ENCODE results near the gene SLC41A1. TPM values are rescaled to one million over a fixed set of nuclear protein-coding genes. Genes with fewer than 3 reads are reported as not detected.

The SLC41A1 gene
- total RNA-seq, 3 donors from 2014 or later, result 13.9 to 18.0 (median 16.8) TPM

DNA sequence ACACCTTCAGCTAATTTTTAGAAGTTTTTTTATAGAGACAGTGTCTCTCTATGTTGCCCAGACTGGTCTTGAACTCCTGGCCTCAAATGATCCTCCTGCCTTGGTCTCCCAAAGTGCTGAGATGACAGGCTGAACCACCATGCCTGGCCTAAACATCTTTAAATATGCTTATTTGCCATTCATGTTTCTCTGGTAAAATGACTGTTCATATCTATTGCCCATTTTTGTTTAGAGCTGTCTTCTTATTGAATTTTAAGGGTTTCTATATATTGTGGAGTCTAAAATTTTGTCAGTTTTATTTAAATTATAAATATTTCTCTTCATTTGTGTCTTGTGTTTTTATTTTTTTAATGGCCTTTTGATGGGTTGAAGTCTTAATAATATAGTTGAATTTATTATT is 40.0 kb upstream of the SLC41A1 start:
- no peak for DNase-seq (ENCODE audit: low spot score in 2 of 2)
- H3K27me3 ChIP-seq, result no peaks in the 10 kb centered on the region
- no peak overlapping the region for H3K4me3 ChIP-seq
- no peaks in the 10 kb centered on the region for H3K4me1 ChIP-seq
- no peaks in the 10 kb centered on the region for H3K36me3 ChIP-seq
- no peak overlapping the region for H3K27ac ChIP-seq
- peaks cover 0 to 10% of the 10 kb centered on the region in 2 donors for H3K9me3 ChIP-seq
- no peak for TF ChIP-seq POLR2AphosphoS5 (IDR thresholded peaks at IDR 0.05)
- TF ChIP-seq POLR2A (IDR thresholded peaks at IDR 0.05), result no peak
- TF ChIP-seq, protein P1, sequence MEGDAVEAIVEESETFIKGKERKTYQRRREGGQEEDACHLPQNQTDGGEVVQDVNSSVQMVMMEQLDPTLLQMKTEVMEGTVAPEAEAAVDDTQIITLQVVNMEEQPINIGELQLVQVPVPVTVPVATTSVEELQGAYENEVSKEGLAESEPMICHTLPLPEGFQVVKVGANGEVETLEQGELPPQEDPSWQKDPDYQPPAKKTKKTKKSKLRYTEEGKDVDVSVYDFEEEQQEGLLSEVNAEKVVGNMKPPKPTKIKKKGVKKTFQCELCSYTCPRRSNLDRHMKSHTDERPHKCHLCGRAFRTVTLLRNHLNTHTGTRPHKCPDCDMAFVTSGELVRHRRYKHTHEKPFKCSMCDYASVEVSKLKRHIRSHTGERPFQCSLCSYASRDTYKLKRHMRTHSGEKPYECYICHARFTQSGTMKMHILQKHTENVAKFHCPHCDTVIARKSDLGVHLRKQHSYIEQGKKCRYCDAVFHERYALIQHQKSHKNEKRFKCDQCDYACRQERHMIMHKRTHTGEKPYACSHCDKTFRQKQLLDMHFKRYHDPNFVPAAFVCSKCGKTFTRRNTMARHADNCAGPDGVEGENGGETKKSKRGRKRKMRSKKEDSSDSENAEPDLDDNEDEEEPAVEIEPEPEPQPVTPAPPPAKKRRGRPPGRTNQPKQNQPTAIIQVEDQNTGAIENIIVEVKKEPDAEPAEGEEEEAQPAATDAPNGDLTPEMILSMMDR (IDR thresholded peaks at IDR 0.05), result no peak
- intact Hi-C loops (cut with DNase I; ENCODE audit: low total_unique reads), result no loop called here

GRCh38 chr1:205851993-205852392 is 39.0 kb upstream of the SLC41A1 start:
- Histone ChIP-seq H3K36me3 (no peaks in the 10 kb centered on the region), H3K27me3 (no peaks in the 10 kb centered on the region), H3K4me3 (no peak overlapping the region), H3K27ac (no peak overlapping the region), H3K4me1 (no peaks in the 10 kb centered on the region), H3K9me3 (peaks cover 0 to 10% of the 10 kb centered on the region in 2 donors)
- intact Hi-C loops (cut with DNase I; ENCODE audit: low total_unique reads), result no loop called here
- DNase-seq (ENCODE audit: low spot score in 2 of 2), result no peak
- TF ChIP-seq, protein P1 (IDR thresholded peaks at IDR 0.05), result no peak
- TF ChIP-seq POLR2A (IDR thresholded peaks at IDR 0.05), result no peak

DNA sequence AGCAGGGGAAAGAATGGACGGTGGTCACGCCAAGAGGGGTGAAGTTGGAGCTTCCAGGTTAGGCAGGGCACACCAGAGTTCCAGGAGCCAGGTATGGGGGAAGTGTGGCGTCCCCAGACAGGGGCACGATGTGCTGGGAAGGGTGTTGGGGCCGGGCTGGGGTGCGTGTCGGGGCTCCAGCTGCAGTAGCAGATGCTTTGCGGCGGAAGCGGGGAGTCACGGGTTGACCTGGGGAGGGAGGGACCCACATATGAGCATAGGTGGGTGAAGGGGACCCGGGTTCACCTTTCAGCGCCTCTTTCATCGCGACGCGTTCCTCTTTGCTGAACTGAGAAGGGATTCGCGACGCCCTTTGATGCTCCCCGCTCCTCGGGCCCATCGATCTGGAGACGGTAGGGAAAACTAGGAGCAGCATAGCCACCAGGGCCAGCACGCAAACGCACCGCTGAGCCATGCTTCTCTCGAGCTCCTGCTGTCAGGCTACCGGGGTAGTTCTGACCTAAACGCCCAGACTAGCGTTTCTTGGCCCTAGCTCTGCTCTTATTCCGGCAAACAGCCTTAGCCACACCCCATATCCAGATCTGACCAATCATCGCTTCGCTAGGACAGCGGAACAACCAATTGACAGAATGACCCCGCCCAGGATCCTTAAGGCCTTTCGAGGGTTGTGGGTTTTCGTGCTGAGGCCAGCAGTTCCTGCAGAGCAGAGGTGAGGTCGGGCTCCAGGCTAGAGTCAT is 36.8 kb upstream of the SLC41A1 start, which contains the start of gene PM20D1:
TSS of gene PM20D1 (minus strand) at position 514 of the 737 bp plus-strand sequence. CDS start at position 454, 60 bp downstream.
- peak; percentile 52 to 66 for DNase-seq (ENCODE audit: low spot score in 2 of 2)
- Histone ChIP-seq H3K27me3 (no peaks in the 10 kb centered on the region), H3K27ac (no peak within 1 kb of the TSS), H3K9me3 (no peaks in the 10 kb centered on the region), H3K4me1 (no peaks in the 10 kb centered on the region), H3K4me3 (peak within 1 kb of the TSS; percentile 30 to 46 (median 39)), H3K36me3 (no peaks in the 10 kb centered on the region)
- intact Hi-C loops (cut with DNase I; ENCODE audit: low total_unique reads), result no loop called here
- TF ChIP-seq POLR2AphosphoS5 (IDR thresholded peaks at IDR 0.05), result no peak
- TF ChIP-seq POLR2A (IDR thresholded peaks at IDR 0.05), result no peak
- TF ChIP-seq, protein P1 (IDR thresholded peaks at IDR 0.05), result no peak

- H3K4me1 ChIP-seq, result no peaks in the 10 kb centered on the region
- no peaks in the 10 kb centered on the region for H3K27me3 ChIP-seq
- no peak overlapping the region for H3K27ac ChIP-seq
- H3K4me3 ChIP-seq, result no peak overlapping the region
- no peak for TF ChIP-seq POLR2AphosphoS5 (IDR thresholded peaks at IDR 0.05)
- TF ChIP-seq, protein P1 (IDR thresholded peaks at IDR 0.05), result no peak
- TF ChIP-seq POLR2A (IDR thresholded peaks at IDR 0.05), result no peak
- H3K9me3 ChIP-seq, result no peaks in the 10 kb centered on the region
- H3K36me3 ChIP-seq, result no peaks in the 10 kb centered on the region
- DNase-seq (ENCODE audit: low spot score in 2 of 2), result no peak
- intact Hi-C loops (cut with DNase I; ENCODE audit: low total_unique reads), result no loop called here
Observed at GRCh38 chr1:205843036-205843859, 30.2 kb upstream of the SLC41A1 start.

GRCh38 chr1:205842229-205842628 is 29.2 kb upstream of the SLC41A1 start:
- DNase-seq (ENCODE audit: low spot score in 2 of 2), result no peak
- Histone ChIP-seq H3K27ac (no peak overlapping the region), H3K36me3 (no peaks in the 10 kb centered on the region), H3K4me1 (no peaks in the 10 kb centered on the region), H3K9me3 (no peaks in the 10 kb centered on the region), H3K27me3 (no peaks in the 10 kb centered on the region), H3K4me3 (no peak overlapping the region)
- TF ChIP-seq POLR2A (IDR thresholded peaks at IDR 0.05) (no peak), POLR2AphosphoS5 (IDR thresholded peaks at IDR 0.05) (no peak)
- TF ChIP-seq, protein P1 (IDR thresholded peaks at IDR 0.05), result no peak
- intact Hi-C loops (cut with DNase I; ENCODE audit: low total_unique reads), result no loop called here

Data from breast epithelium (tissue), 4 donors.